GM19193 (cell line): Measurements from ENCODE around the gene ANO1.

Experiments used
- POLR2A ChIP-seq: IDR thresholded peaks from 4 replicates; pipeline ENCODE4 v1.6.1; 2011; ENCODE audit not compliant: insufficient read depth, insufficient read length; ENCODE audit errors: extremely low read depth

The ANO1 gene

GRCh38 chr11:70109006-70109405 lies 30.9 kb downstream of the ANO1 start:
- TF ChIP-seq POLR2A, result no peak

- no peak for TF ChIP-seq POLR2A
Measured at GRCh38 chr11:70109903-70110302, 31.8 kb downstream of the ANO1 start.

- no peak for TF ChIP-seq POLR2A
Measured at GRCh38 chr11:70110538-70111055, 32.5 kb downstream of the ANO1 start.

- TF ChIP-seq POLR2A, result no peak
Measured at GRCh38 chr11:70111269-70112016, 33.3 kb downstream of the ANO1 start.

GRCh38 chr11:70112017-70112434 lies 33.9 kb downstream of the ANO1 start:
- no peak for TF ChIP-seq POLR2A

GRCh38 chr11:70113801-70114200 lies 35.7 kb downstream of the ANO1 start:
- no peak for TF ChIP-seq POLR2A

GRCh38 chr11:70115778-70116177 lies 37.7 kb downstream of the ANO1 start:
- no peak for TF ChIP-seq POLR2A

- TF ChIP-seq POLR2A, result no peak
Measured at GRCh38 chr11:70116386-70117065, 38.4 kb downstream of the ANO1 start.

- no peak for TF ChIP-seq POLR2A
Measured at GRCh38 chr11:70117567-70118145, 39.5 kb downstream of the ANO1 start.

GRCh38 chr11:70118642-70119041 lies 40.5 kb downstream of the ANO1 start:
- no peak for TF ChIP-seq POLR2A

GRCh38 chr11:70119502-70119901 lies 41.4 kb downstream of the ANO1 start:
- TF ChIP-seq POLR2A, result no peak

- TF ChIP-seq POLR2A, result no peak
Measured at GRCh38 chr11:70120674-70121073, 42.6 kb downstream of the ANO1 start.

- no peak for TF ChIP-seq POLR2A
Measured at GRCh38 chr11:70122490-70123198, 44.5 kb downstream of the ANO1 start.

GRCh38 chr11:70123711-70124110 lies 45.6 kb downstream of the ANO1 start:
- no peak for TF ChIP-seq POLR2A
